Smooth muscle cell (in vitro differentiated cells): ENCODE results near the gene OR2T6. TPM values are rescaled to one million over a fixed set of nuclear protein-coding genes. Genes with fewer than 3 reads are reported as not detected.

ENCODE experiments used
- DNase-seq: peaks from one replicate; lab custom pipeline; 2025; ENCODE audit not compliant: unreplicated experiment; lab: John Stamatoyannopoulos, UW
- H2AFZ ChIP-seq: fragments of 200-600 bp; sonication (generic); 2 replicates; pipeline ENCODE4 v1.6.0; 2016; ENCODE audit warnings: antibody characterized with exemption, low read depth, mild to moderate bottlenecking
- H3F3A ChIP-seq: fragments of 200-600 bp; sonication (generic); 2 replicates; pipeline ENCODE4 v1.6.0; 2017; ENCODE audit warnings: antibody characterized with exemption, low read depth
- H3K27ac ChIP-seq: fragments of 200-600 bp; sonication (generic); 2 replicates; pipeline ENCODE4 v1.5.1; 2016; ENCODE audit warnings: low read depth, mild to moderate bottlenecking
- H3K27me3 ChIP-seq: fragments of 200-600 bp; sonication (generic); 2 replicates; pipeline ENCODE4 v1.6.1; 2016; ENCODE audit warnings: low read depth, mild to moderate bottlenecking
- H3K36me3 ChIP-seq: fragments of 200-600 bp; sonication (generic); 2 replicates; pipeline ENCODE4 v1.5.1; 2016; ENCODE audit warnings: low read depth
- H3K4me1 ChIP-seq: fragments of 200-600 bp; sonication (generic); 2 replicates; pipeline ENCODE4 v1.5.1; 2016; ENCODE audit warnings: low read depth
- H3K4me2 ChIP-seq: fragments of 200-600 bp; sonication (generic); 2 replicates; pipeline ENCODE4 v1.6.0; 2016; ENCODE audit warnings: mild to moderate bottlenecking
- H3K4me3 ChIP-seq: fragments of 200-600 bp; sonication (generic); 2 replicates; pipeline ENCODE4 v1.5.1; 2016; ENCODE audit warnings: mild to moderate bottlenecking
- H3K79me2 ChIP-seq: fragments of 200-600 bp; sonication (generic); 2 replicates; pipeline ENCODE4 v1.6.0; 2016; ENCODE audit warnings: low read depth, mild to moderate bottlenecking
- H3K9ac ChIP-seq: fragments of 200-600 bp; sonication (generic); 2 replicates; pipeline ENCODE4 v1.6.0; 2016; ENCODE audit warnings: low read depth
- H3K9me3 ChIP-seq: fragments of 200-600 bp; sonication (generic); replicated peaks from 2 replicates; pipeline ENCODE4 v1.5.1; 2016; ENCODE audit warnings: low read depth
- H4K20me1 ChIP-seq: fragments of 200-600 bp; sonication (generic); 2 replicates; pipeline ENCODE4 v1.6.0; 2016; ENCODE audit warnings: low read depth
- CTCF ChIP-seq: fragments of 200-600 bp; sonication (generic); IDR thresholded peaks from 2 replicates; pipeline ENCODE4 v1.5.1; 2017; ENCODE audit warnings: borderline replicate concordance, mild to moderate bottlenecking, antibody characterized with exemption; ENCODE audit not compliant: insufficient read depth, poor library complexity, severe bottlenecking
- WGBS: methylation state at CpG from one replicate; pipeline ENCODE4 v1.1.7; 2016; ENCODE audit warnings: low lambda C conversion rate; 5-methylcytosine and 5-hydroxymethylcytosine counted together
- polyA plus RNA-seq: library from polyadenylated mRNA; unstranded; fragments of >200 nt; fragmentation: Nextera tagmentation; extraction: Ambion mirVana; gene quantifications from 2 replicates; pipeline ENCODE4 v1.2.1, GENCODE V29; 2016
- total RNA-seq: library from RNA; depleted of rRNA; stranded (reverse); fragments of >200 nt; gene quantifications from 2 replicates; pipeline ENCODE4 v1.2.3, GENCODE V29; 2014

The OR2T6 gene
- total and polyA plus RNA-seq, 2 experiments from 2014 or later, result not detected

- Histone ChIP-seq H3K4me1 (no peaks in the 10 kb centered on the region), H3K27me3 (no peaks in the 10 kb centered on the region), H2AFZ (no peak overlapping the region), H3K9ac (no peak overlapping the region), H3F3A (no peaks in the 10 kb centered on the region), H3K9me3 (peaks cover 4% of the 10 kb centered on the region), H3K27ac (no peak overlapping the region), H4K20me1 (no peaks in the 10 kb centered on the region), H3K36me3 (no peaks in the 10 kb centered on the region), H3K4me3 (no peak overlapping the region), H3K4me2 (no peak overlapping the region), H3K79me2 (no peaks in the 10 kb centered on the region)
- no peak for TF ChIP-seq CTCF
- DNase-seq, result no peak
- 42% methylated on average over 3 of the region's 3 CpGs for WGBS
Observed at GRCh38 chr1:248376916-248377315, 1.4 kb downstream of the OR2T6 start.

GRCh38 chr1:248380854-248381253 lies 5.3 kb downstream of the OR2T6 start:
- Histone ChIP-seq H3K27me3 (no peaks in the 10 kb centered on the region), H3K4me3 (no peak overlapping the region), H3F3A (no peaks in the 10 kb centered on the region), H3K9ac (no peak overlapping the region), H3K27ac (no peak overlapping the region), H3K4me1 (no peaks in the 10 kb centered on the region), H3K36me3 (no peaks in the 10 kb centered on the region), H3K79me2 (no peaks in the 10 kb centered on the region), H4K20me1 (no peaks in the 10 kb centered on the region), H3K9me3 (peaks cover 4% of the 10 kb centered on the region), H3K4me2 (no peak overlapping the region), H2AFZ (no peak overlapping the region)
- DNase-seq, result no peak
- WGBS, result 52% methylated on average over 3 of the region's 3 CpGs
- no peak for TF ChIP-seq CTCF

GRCh38 chr1:248388426-248388825 lies 12.9 kb downstream of the OR2T6 start:
- no peaks in the 10 kb centered on the region for H3F3A ChIP-seq
- no peaks in the 10 kb centered on the region for H4K20me1 ChIP-seq
- 41% methylated on average over 2 of the region's 2 CpGs for WGBS
- no peaks in the 10 kb centered on the region for H3K4me1 ChIP-seq
- H3K27ac ChIP-seq, result no peak overlapping the region
- H3K27me3 ChIP-seq, result no peaks in the 10 kb centered on the region
- H3K4me2 ChIP-seq, result no peak overlapping the region
- H2AFZ ChIP-seq, result no peak overlapping the region
- H3K4me3 ChIP-seq, result no peak overlapping the region
- H3K9me3 ChIP-seq, result peaks cover 15% of the 10 kb centered on the region
- H3K9ac ChIP-seq, result no peak overlapping the region
- no peaks in the 10 kb centered on the region for H3K36me3 ChIP-seq
- DNase-seq, result no peak
- no peaks in the 10 kb centered on the region for H3K79me2 ChIP-seq
- TF ChIP-seq CTCF, result no peak

- no peak overlapping the region for H3K4me2 ChIP-seq
- no peaks in the 10 kb centered on the region for H3K4me1 ChIP-seq
- H3F3A ChIP-seq, result no peaks in the 10 kb centered on the region
- H3K27ac ChIP-seq, result no peak overlapping the region
- no peaks in the 10 kb centered on the region for H3K27me3 ChIP-seq
- 63% methylated on average over 2 of the region's 2 CpGs for WGBS
- no peak for DNase-seq
- H4K20me1 ChIP-seq, result no peaks in the 10 kb centered on the region
- no peak for TF ChIP-seq CTCF
- H3K36me3 ChIP-seq, result no peaks in the 10 kb centered on the region
- H3K9ac ChIP-seq, result no peak overlapping the region
- H3K79me2 ChIP-seq, result no peaks in the 10 kb centered on the region
- no peak overlapping the region for H2AFZ ChIP-seq
- H3K4me3 ChIP-seq, result no peak overlapping the region
- H3K9me3 ChIP-seq, result peaks cover 16% of the 10 kb centered on the region
Observed at GRCh38 chr1:248393050-248393449, 17.5 kb downstream of the OR2T6 start.
